Esophagus (tissue), 2 donors: ENCODE measurements around the gene CAPN12. TPM values are rescaled to one million over a fixed set of nuclear protein-coding genes. Genes with fewer than 3 reads are reported as not detected.

Source experiments
- polyA plus RNA-seq, 2 donors: library from polyadenylated mRNA; stranded (reverse); fragments of 200-250 nt; gene quantifications; one replicate each; pipeline ENCODE4 v1.2.3, GENCODE V29; 2013
- donor health status: healthy with polysubstance abuse.
- donor health status: Bipolar disorder and iron deficiency.

Gene CAPN12
- polyA plus RNA-seq, 2 donors, result 4.1 to 12.3 TPM

Other genes with a start within 250 kb of the CAPN12 start
- 1 to 10 TPM; 3.3 to 7.3 TPM for gene MAP4K1, start 126.5 kb downstream of the CAPN12 start, polyA plus RNA-seq
- 100 to 1,000 TPM; 248 to 396 TPM for gene EIF3K, start 125.3 kb downstream of the CAPN12 start, polyA plus RNA-seq
- 100 to 1,000 TPM; 261 to 376 TPM for gene ACTN4, start 96.8 kb downstream of the CAPN12 start, polyA plus RNA-seq
- gene LGALS7, start 29.0 kb upstream of the CAPN12 start, polyA plus RNA-seq, result 1,000 to 10,000 TPM in 1 of 2 donors, 100 to 1,000 TPM in 1; 405 to 2,874 TPM
- 1,000 to 10,000 TPM; 3,260 to 6,105 TPM for gene LGALS7B, start 44.7 kb upstream of the CAPN12 start, polyA plus RNA-seq
- 1 to 10 TPM in 1 of 2 donors, under 1 TPM in 1; 0.66 to 2.3 TPM for gene LGALS4, start 68.5 kb upstream of the CAPN12 start, polyA plus RNA-seq
- gene ECH1, start 87.3 kb upstream of the CAPN12 start, polyA plus RNA-seq, result 100 to 1,000 TPM; 108 to 215 TPM
- 100 to 1,000 TPM; 134 to 150 TPM for gene HNRNPL, start 105.5 kb upstream of the CAPN12 start, polyA plus RNA-seq
- 10 to 100 TPM in 1 of 2 donors, 1 to 10 TPM in 1; 8.4 to 20.5 TPM for gene RINL, start 133.8 kb upstream of the CAPN12 start, polyA plus RNA-seq
- gene SIRT2, start 155.1 kb upstream of the CAPN12 start, polyA plus RNA-seq, result 10 to 100 TPM; 29.5 to 36.1 TPM
- gene NFKBIB, start 155.5 kb upstream of the CAPN12 start, polyA plus RNA-seq, result 10 to 100 TPM; 34.3 to 44.0 TPM
- 1 to 10 TPM; 1.7 to 5.3 TPM for gene CCER2, start 167.7 kb upstream of the CAPN12 start, polyA plus RNA-seq
- gene SARS2, start 186.3 kb upstream of the CAPN12 start, polyA plus RNA-seq, result 10 to 100 TPM; 27.4 to 43.9 TPM
- gene MRPS12, start 186.5 kb upstream of the CAPN12 start, polyA plus RNA-seq, result 10 to 100 TPM; 15.0 to 54.4 TPM
- 1 to 10 TPM; 5.4 to 6.1 TPM for gene FBXO17, start 231.3 kb upstream of the CAPN12 start, polyA plus RNA-seq